Measurements from ENCODE around the gene SPX.

SPX gene

DNA sequence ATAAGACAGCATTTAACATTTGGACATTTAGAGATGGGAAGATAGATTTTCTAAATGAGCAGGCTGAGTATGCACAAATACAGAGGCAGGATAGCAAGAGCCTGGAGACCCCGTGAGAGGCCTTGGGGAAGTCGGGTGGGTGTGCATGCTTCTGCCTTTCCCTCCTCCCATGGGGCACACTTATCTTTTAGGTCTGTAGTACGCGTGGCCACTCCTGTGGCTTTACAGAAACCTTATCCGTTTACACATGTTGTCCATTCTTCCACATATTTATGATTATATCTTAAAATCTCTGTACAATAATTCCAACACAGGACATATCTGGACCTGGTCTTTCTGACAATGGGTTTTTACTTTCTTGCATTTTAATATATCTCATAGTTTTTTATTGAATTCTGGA is 45.0 kb downstream of the SPX start:
- H3K4me3 ChIP-seq, result no peak overlapping the region

GRCh38 chr12:21573733-21574358 is 47.8 kb downstream of the SPX start:
- Histone ChIP-seq H3K27ac (no peak overlapping the region), H3K4me3 (no peak overlapping the region)

More for the DNA sequence above, 45.0 kb downstream of the SPX start:
- H3K27ac ChIP-seq, result no peak overlapping the region

DNA sequence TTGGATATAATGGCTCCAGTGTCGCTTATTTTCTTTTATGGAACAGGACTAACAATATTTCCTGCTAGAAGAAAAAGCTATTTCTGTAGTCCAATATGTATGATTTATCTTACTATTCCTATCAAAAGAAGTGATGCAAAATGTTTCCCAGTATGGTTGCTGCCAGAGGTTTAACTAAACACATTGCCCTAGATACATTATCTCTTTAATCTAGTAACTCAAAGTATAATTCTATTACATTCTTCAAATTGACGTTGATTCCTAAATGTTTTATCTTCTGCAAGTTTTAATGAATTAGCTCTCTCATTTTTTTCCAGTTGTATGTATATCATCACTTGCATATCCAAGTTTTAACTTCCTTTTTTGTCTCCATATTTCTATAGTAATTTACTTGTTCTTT is 50.3 kb downstream of the SPX start:
- Histone ChIP-seq H3K4me3 (no peak overlapping the region), H3K27ac (no peak overlapping the region)

GRCh38 chr12:21577516-21577915 is 51.4 kb downstream of the SPX start:
- Histone ChIP-seq H3K4me3 (no peak overlapping the region), H3K27ac (no peak overlapping the region)

DNA sequence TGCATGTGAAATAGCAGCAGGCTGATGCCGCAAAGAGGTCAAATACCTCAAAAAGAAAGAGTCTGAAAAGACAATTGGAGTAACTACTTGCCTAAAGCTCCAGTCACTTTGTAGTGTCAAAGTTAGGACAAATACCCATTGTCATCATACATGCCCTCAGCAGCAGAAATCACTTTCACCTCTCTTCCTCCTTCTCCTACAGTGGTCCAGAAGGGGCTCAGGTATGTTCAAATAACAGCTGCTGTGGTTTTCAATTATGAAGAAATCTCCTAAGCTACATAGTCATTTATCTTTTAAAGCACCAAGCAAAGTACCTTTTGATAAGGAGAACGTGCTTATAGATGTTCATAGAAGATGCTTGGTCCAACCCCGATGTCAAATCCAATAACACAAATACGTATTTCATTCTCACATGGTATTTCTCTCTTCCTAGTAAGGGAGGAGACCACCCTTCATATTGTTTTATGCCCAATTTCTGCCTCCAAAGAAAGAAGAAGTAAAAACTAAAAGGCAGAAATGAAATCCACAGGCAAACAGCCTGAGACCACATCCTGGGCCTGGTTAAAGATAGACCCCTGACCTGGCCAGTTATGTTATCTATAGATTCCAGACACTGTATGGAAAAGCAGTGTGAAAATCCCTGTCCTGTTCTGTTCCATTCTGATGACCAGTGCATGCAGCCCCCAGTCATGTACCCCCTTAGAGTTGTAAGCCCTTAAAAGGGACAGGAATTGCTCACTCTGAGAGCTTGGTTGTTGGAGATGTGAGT is 54.8 kb downstream of the SPX start:
- Histone ChIP-seq H3K27ac (no peak overlapping the region), H3K4me3 (no peak overlapping the region)

Measured in skin epidermis (tissue), 12 donors.